ENCODE measurements around the gene TEAD2. TPM values are rescaled to one million over a fixed set of nuclear protein-coding genes. Genes with fewer than 3 reads are reported as not detected.

TEAD2 gene
- total RNA-seq (2022; extraction: Qiagen RNA extraction; ENCODE audit: low read depth), result 14.1 to 23.1 TPM (median 18.6 TPM) in 5 replicates

DNA sequence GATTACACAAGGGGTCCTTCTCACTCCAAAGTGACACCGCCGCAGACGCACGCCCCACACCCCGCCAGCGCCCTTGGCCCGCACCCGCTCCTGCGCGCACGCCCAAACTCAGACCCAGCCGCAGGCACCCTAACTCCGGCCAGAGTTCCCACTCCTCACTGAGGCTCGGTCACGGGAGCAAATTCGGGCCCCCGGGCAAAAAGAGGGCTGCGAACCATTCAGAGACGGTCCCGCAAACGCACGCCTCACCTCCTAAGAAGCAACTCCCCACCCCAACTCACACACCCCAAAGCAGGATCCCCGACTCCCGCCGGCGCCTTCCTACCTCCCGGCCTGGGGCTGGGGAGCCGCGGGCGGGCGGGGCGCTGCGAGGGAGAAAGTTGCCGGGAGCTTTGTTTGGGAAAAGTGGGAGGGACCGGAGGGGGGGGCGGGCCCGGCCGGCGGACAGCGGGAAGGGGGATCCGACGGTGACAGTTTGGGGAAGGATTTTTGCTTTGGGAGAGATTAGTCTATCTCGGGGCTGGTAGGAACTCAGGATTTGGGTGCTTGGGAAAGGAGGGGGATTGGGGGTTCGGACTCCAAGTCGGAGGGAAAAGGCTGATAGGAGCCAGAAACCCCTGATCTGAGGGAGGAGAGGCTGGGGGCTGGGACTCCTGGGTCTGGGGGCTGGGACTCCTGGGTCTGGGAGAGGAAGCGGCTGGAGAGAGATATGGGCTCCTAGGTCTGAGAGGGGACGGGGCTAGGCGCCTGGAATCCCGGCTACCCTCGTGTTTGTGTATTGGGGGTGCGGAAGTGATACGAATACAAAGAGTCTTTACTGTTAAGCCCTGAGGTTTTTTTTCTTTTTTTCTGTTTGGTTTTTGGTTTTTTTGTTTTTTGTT is at the start of gene TEAD2:
Gene TEAD2 (minus strand): TSS at position 369 of the 881 bp plus-strand sequence. CDS start 2,341 bp downstream, outside the sequence.

DNA sequence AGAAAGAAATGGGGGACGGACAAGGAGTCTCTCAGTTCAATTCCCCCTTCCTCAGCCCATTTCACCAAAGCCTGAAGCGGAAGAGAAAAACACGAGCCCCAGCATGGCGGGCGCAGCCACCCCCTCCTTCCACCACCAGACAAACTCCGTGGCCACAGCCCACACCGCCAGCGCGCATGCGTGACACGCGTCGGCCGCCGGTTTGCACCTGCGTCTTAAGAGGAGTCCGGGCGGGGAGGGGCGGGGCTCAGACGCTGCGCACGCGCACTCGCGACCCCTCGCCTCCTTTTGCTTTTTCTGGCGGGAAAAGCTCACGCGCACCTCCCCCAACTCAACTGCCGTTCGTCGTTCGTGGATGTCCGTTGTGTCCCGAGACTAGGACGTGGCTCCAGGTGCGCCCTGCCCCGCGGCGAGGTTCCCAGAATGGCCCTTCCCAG is 25.7 kb upstream of the TEAD2 start, which contains the start of gene KASH5:
Gene KASH5 (plus strand): TSS at position 314 of the 437 bp plus-strand sequence. CDS start 2,635 bp downstream, outside the sequence.

DNA sequence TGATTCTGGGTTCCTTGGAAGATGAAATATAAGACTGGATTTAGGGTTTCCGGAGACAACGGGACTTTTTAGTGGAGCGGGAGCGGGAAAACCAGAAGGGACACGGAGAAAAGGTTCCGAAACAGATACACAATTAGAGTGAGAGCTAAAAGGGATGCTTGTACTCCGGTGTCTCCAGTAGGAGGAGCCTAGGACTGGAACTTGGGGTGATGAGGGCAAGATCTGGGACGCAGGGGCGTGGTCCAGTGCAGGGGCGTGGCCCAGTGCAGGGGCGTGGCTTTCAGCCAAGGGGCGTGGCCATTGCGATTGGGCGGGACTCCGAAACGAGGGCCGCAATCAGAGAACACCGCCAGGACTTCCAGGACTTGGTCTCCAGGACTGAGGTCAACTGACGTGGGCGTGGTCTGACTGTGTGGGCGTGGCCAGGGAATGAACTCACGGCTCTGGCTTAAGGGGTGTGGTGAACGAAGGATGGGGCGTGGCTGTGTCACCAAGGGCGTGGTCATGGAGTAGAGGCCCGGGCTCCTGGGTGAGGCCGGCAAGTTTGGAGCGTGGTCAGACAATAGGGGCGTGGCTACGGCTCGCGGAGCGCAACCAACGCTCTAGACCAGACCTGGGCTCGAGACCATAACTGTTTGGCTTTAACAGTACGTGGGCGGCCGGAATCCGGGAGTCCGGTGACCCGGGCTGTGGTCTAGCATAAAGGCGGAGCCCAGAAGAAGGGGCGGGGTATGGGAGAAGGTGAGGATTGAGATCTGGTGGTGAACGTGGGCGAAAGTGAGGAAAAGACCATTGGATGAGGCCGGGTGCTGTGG is 1.3 kb upstream of the TEAD2 start, which contains the start of gene DKKL1:
Gene DKKL1 (plus strand): TSS at position 610 of the 815 bp plus-strand sequence. CDS start 122 bp downstream, at position 732.

DNA sequence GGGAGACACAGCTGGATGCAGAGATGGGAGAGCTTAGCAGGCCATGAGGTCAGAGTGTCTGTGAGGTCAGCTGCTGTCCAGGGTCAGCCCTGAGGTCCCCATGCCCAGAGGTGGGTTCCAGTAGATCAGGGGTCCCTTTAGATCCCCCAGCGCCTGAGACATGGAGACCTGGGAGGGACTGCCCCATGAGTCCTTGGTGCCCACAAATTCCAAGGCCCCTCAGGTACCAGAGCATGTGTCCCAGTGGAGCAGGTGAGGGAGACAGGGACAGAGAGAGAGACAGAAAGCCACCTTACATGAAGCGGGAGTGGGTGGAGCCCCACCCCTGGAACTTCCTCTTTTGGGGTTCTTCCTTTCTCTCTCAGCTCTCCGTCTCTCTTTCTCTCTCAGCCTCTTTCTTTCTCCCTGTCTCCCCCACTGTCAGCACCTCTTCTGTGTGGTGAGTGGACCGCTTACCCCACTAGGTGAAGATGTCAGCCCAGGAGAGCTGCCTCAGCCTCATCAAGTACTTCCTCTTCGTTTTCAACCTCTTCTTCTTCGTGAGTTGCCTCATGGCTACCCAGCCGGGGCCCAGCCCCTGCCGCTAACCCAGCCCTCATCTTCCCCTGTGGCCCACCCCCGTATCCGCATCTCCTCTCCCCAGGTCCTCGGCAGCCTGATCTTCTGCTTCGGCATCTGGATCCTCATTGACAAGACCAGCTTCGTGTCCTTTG is 27.0 kb downstream of the TEAD2 start, which contains the start of gene CD37:
Gene CD37 (plus strand): TSS at position 336 of the 713 bp plus-strand sequence. CDS start 135 bp downstream, at position 471.

DNA sequence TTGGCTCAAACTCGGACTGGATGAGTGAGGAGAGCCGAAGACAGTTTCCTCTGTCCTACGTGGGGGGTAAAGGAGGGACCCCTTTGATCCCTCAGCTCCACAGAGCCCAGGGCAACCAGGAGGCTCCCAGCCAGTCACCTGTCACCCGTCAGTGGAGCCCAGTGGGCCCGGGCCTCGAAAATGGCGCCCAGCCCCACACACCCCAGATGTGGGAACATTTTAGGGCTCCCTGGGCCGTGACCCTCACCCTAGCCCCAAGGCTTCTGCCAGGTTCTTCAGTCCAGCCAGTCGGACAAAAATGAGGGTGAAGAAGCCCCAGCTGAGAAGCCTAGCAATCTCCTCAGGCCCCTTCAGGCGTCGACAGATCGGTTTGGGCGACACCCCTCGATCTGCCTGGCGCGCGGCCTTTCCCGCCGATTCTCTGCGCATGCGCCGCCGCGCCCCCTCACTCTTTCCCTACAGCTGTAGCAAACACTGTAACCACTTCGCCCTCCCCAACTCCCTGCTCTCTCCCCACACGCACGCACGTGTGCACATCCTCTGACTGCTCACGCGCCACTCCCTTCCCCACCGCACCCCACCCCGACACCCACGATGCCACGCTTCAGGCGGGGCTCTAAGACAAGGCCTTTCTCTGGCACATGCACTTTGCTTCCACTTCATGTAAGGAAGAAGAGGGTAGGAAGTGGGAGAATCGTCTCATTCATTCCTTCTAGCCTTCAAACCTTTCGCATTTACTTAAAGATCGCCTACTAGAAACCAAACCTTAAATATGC is 37.2 kb downstream of the TEAD2 start, which contains the start of gene SLC6A16:
Gene SLC6A16 (minus strand): TSS at position 391 of the 776 bp plus-strand sequence. CDS start 13,844 bp downstream, outside the sequence.

Other genes starting within 250 kb of the TEAD2 start
- 4.9 to 7.1 TPM (median 5.6 TPM) in 5 replicates for gene LIN7B, start 248.0 kb downstream of the TEAD2 start, total RNA-seq (2022; extraction: Qiagen RNA extraction; ENCODE audit: low read depth)
- 1.3 to 2.2 TPM (median 2.0 TPM) in 5 replicates for gene C19orf73, start 243.3 kb downstream of the TEAD2 start, total RNA-seq (2022; extraction: Qiagen RNA extraction; ENCODE audit: low read depth)
- 6.5 to 8.7 TPM (median 7.2 TPM) in 5 replicates for gene PPFIA3, start 242.9 kb downstream of the TEAD2 start, total RNA-seq (2022; extraction: Qiagen RNA extraction; ENCODE audit: low read depth)
- gene HRC, start 207.0 kb downstream of the TEAD2 start, total RNA-seq (2022; extraction: Qiagen RNA extraction; ENCODE audit: low read depth), result 0.03 TPM in 1 of 5 replicates, not detected in the others
- gene TRPM4, start 204.6 kb downstream of the TEAD2 start, total RNA-seq (2022; extraction: Qiagen RNA extraction; ENCODE audit: low read depth), result 7.3 to 8.9 TPM (median 8.6 TPM) in 5 replicates
- gene SLC6A16, start 37.2 kb downstream of the TEAD2 start, total RNA-seq (2022; extraction: Qiagen RNA extraction; ENCODE audit: low read depth), result 1.1 to 1.6 TPM (median 1.2 TPM) in 5 replicates
- not detected in 5 replicates for gene CD37, start 27.0 kb downstream of the TEAD2 start, total RNA-seq (2022; extraction: Qiagen RNA extraction; ENCODE audit: low read depth)
- 0.33 to 0.78 TPM (median 0.62 TPM) in 5 replicates for gene DKKL1, start 1.5 kb upstream of the TEAD2 start, total RNA-seq (2022; extraction: Qiagen RNA extraction; ENCODE audit: low read depth)
- not detected in 5 replicates for gene KASH5, start 25.8 kb upstream of the TEAD2 start, total RNA-seq (2022; extraction: Qiagen RNA extraction; ENCODE audit: low read depth)
- gene PTH2, start 61.0 kb upstream of the TEAD2 start, total RNA-seq (2022; extraction: Qiagen RNA extraction; ENCODE audit: low read depth), result not detected in 5 replicates
- gene GFY, start 63.0 kb upstream of the TEAD2 start, total RNA-seq (2022; extraction: Qiagen RNA extraction; ENCODE audit: low read depth), result 0.07 to 0.22 TPM (median 0.18 TPM) in 4 of 5 replicates, not detected in the other
- gene SLC17A7, start 79.1 kb upstream of the TEAD2 start, total RNA-seq (2022; extraction: Qiagen RNA extraction; ENCODE audit: low read depth), result 0.49 to 0.63 TPM (median 0.61 TPM) in 5 replicates
- 87.2 to 97.5 TPM (median 96.7 TPM) in 5 replicates for gene PIH1D1, start 89.4 kb upstream of the TEAD2 start, total RNA-seq (2022; extraction: Qiagen RNA extraction; ENCODE audit: low read depth)
- 14.5 to 29.0 TPM (median 22.6 TPM) in 5 replicates for gene ALDH16A1, start 90.8 kb upstream of the TEAD2 start, total RNA-seq (2022; extraction: Qiagen RNA extraction; ENCODE audit: low read depth)
- gene FLT3LG, start 111.8 kb upstream of the TEAD2 start, total RNA-seq (2022; extraction: Qiagen RNA extraction; ENCODE audit: low read depth), result 0.68 to 1.7 TPM (median 1.2 TPM) in 5 replicates
- gene RPL13A, start 125.2 kb upstream of the TEAD2 start, total RNA-seq (2022; extraction: Qiagen RNA extraction; ENCODE audit: low read depth), result 3,835 to 4,657 TPM (median 3,991 TPM) in 5 replicates
- 3,649 to 5,162 TPM (median 3,839 TPM) in 5 replicates for gene RPS11, start 134.0 kb upstream of the TEAD2 start, total RNA-seq (2022; extraction: Qiagen RNA extraction; ENCODE audit: low read depth)
- gene FCGRT, start 150.2 kb upstream of the TEAD2 start, total RNA-seq (2022; extraction: Qiagen RNA extraction; ENCODE audit: low read depth), result 26.1 to 29.8 TPM (median 28.3 TPM) in 5 replicates
- gene RCN3, start 165.6 kb upstream of the TEAD2 start, total RNA-seq (2022; extraction: Qiagen RNA extraction; ENCODE audit: low read depth), result 1.5 to 2.1 TPM (median 1.7 TPM) in 5 replicates
- gene NOSIP, start 218.1 kb upstream of the TEAD2 start, total RNA-seq (2022; extraction: Qiagen RNA extraction; ENCODE audit: low read depth), result 84.6 to 109 TPM (median 95.2 TPM) in 5 replicates
- 0.54 to 1.2 TPM (median 0.87 TPM) in 5 replicates for gene PRRG2, start 218.9 kb upstream of the TEAD2 start, total RNA-seq (2022; extraction: Qiagen RNA extraction; ENCODE audit: low read depth)
- 27.6 to 35.1 TPM (median 29.7 TPM) in 5 replicates for gene PRR12, start 228.8 kb upstream of the TEAD2 start, total RNA-seq (2022; extraction: Qiagen RNA extraction; ENCODE audit: low read depth)

All from A549 treated with DMSO at 1 μM for 4 hours (cell line).